Measurements from ENCODE around the gene PGAP3.

- TF ChIP-seq CTCF (IDR thresholded peaks at IDR 0.05) (no peak), ZFX (IDR thresholded peaks at IDR 0.05; ENCODE audit: borderline replicate concordance) (no peak)
Observed at GRCh38 chr17:39677542-39678339, 10.1 kb downstream of the PGAP3 start.

Data from 22Rv1 (cell line).